K562 (cell line): ENCODE results near the gene EPHA10. TPM values are rescaled to one million over a fixed set of nuclear protein-coding genes. Genes with fewer than 3 reads are reported as not detected.

Source experiments
- CSDE1 ChIP-seq, 2 experiments: fragments of 450-650 bp; IDR thresholded peaks; 2 replicates each; pipeline ENCODE4 v1.6.1; 2016; ENCODE audit warnings: mild to moderate bottlenecking in 1 of 2
- E2F3 ChIP-seq: fragments of 250-450 bp; sonication (Bioruptor Pico); IDR thresholded peaks from 2 replicates; pipeline ENCODE4 v1.4.0; 2020; ENCODE audit warnings: mild to moderate bottlenecking
- EGR1 ChIP-seq: fragments of 450-650 bp; conservative IDR thresholded peaks from 2 replicates; pipeline ENCODE4 v1.6.1; 2017; ENCODE audit warnings: mild to moderate bottlenecking
- ESRRA ChIP-seq: fragments of 450-650 bp; IDR thresholded peaks from 2 replicates; pipeline ENCODE4 v1.6.1; 2014; ENCODE audit warnings: low read depth, mild to moderate bottlenecking, moderate library complexity, borderline replicate concordance
- EZH2 ChIP-seq: IDR thresholded peaks from 2 replicates; pipeline ENCODE4 v1.6.1; 2012; ENCODE audit warnings: low read depth, mild to moderate bottlenecking, inconsistent platforms, low read length, borderline replicate concordance
- FOXA1 ChIP-seq: fragments of 450-650 bp; IDR thresholded peaks from 2 replicates; pipeline ENCODE4 v1.6.1; 2016; ENCODE audit warnings: mild to moderate bottlenecking, borderline replicate concordance
- FOXA3 ChIP-seq, 2 experiments: fragments of 450-650 bp in 1 of 2; sonication (generic) in 1 of 2; formaldehyde crosslinking; IDR thresholded peaks in 1 of 2; conservative IDR thresholded peaks in 1 of 2; 2 replicates each; pipeline versions ENCODE4 v1.4.0 to v1.8.0; 2020 to 2022; ENCODE audit warnings: mild to moderate bottlenecking in 2 of 2, missing genetic modification reagents in 1 of 2
- FOXK1 ChIP-seq: sonication (generic); formaldehyde crosslinking; IDR thresholded peaks from 2 replicates; pipeline ENCODE4 v1.8.0; 2022; ENCODE audit warnings: missing genetic modification reagents, mild to moderate bottlenecking, borderline replicate concordance
- HDAC3 ChIP-seq: fragments of 450-650 bp; IDR thresholded peaks from 2 replicates; pipeline ENCODE4 v1.6.1; 2018; ENCODE audit warnings: borderline replicate concordance, mild to moderate bottlenecking, moderate library complexity; ENCODE audit not compliant: partially characterized antibody
- IRF9 ChIP-seq: fragments of 450-650 bp; IDR thresholded peaks from 2 replicates; pipeline ENCODE4 v1.6.1; 2016; ENCODE audit warnings: missing biosample characterization, missing genetic modification characterization
- MAZ ChIP-seq, 2 experiments: fragments of 450-650 bp in 1 of 2; sonication (generic) in 1 of 2; formaldehyde crosslinking; IDR thresholded peaks in 1 of 2; conservative IDR thresholded peaks in 1 of 2; 2 replicates each; pipeline versions ENCODE4 v1.4.0 to v1.5.0; 2020; ENCODE audit warnings: mild to moderate bottlenecking in 1 of 2, missing genetic modification reagents in 1 of 2
- MTA2 ChIP-seq: fragments of 450-650 bp; IDR thresholded peaks from 2 replicates; pipeline ENCODE4 v1.6.1; 2016; ENCODE audit warnings: low read depth
- NR4A1 ChIP-seq, 2 experiments: fragments of 250-450 bp in 1 of 2; fragments of 450-650 bp in 1 of 2; sonication (Bioruptor Pico) in 1 of 2; IDR thresholded peaks; 2 replicates each; pipeline versions ENCODE4 v1.4.0 to v1.6.1; 2016 to 2020; ENCODE audit warnings: mild to moderate bottlenecking in 2 of 2, missing compliant biosample characterization in 1 of 2, missing genetic modification characterization in 1 of 2, moderate library complexity in 1 of 2
- PHB ChIP-seq: fragments of 250-450 bp; sonication (Bioruptor Pico); IDR thresholded peaks from 2 replicates; pipeline ENCODE4 v1.5.0; 2021
- RUNX1 ChIP-seq: sonication (generic); IDR thresholded peaks from 2 replicates; pipeline ENCODE4 v1.6.1; 2016; ENCODE audit warnings: antibody characterized with exemption, low read depth
- SIN3A ChIP-seq, 2 experiments: fragments of 150-350 bp in 1 of 2; IDR thresholded peaks; 2 replicates each; pipeline ENCODE4 v1.6.1; 2011 to 2016; ENCODE audit warnings: borderline replicate concordance in 2 of 2, low read depth in 2 of 2, low read length in 2 of 2, mild to moderate bottlenecking in 2 of 2, moderate library complexity in 2 of 2; ENCODE audit not compliant: control insufficient read depth in 1 of 2
- THRA ChIP-seq: fragments of 450-650 bp; IDR thresholded peaks from 2 replicates; pipeline ENCODE4 v1.6.1; 2017; ENCODE audit warnings: mild to moderate bottlenecking, moderate library complexity
- YY1 ChIP-seq, 3 experiments: IDR thresholded peaks; 2 replicates each; pipeline ENCODE4 v1.6.1; 2011; ENCODE audit warnings: low read length in 2 of 3, mild to moderate bottlenecking in 2 of 3, moderate library complexity in 2 of 3, borderline replicate concordance in 1 of 3, control low read depth in 1 of 3, low read depth in 1 of 3; ENCODE audit not compliant: insufficient read depth in 3 of 3, insufficient replicate concordance in 2 of 3, control insufficient read depth in 1 of 3, insufficient read length in 1 of 3; ENCODE audit errors: extremely low read depth in 1 of 3
- ZBTB17 ChIP-seq: fragments of 450-650 bp; formaldehyde crosslinking; IDR thresholded peaks from 2 replicates; pipeline ENCODE4 v1.4.0; 2020; ENCODE audit warnings: mild to moderate bottlenecking
- ZC3H4 ChIP-seq: sonication (generic); formaldehyde crosslinking; IDR thresholded peaks from 2 replicates; pipeline ENCODE4 v1.9.0; 2021; ENCODE audit warnings: missing genetic modification reagents, borderline replicate concordance
- ZNF263 ChIP-seq: sonication (generic); formaldehyde crosslinking; IDR thresholded peaks from 2 replicates; pipeline ENCODE4 v1.8.0; 2022; ENCODE audit warnings: mild to moderate bottlenecking, missing genetic modification reagents, borderline replicate concordance
- ZNF445 ChIP-seq: fragments of 250-450 bp; sonication (Bioruptor Pico); IDR thresholded peaks from 2 replicates; pipeline ENCODE4 v1.4.0; 2020; ENCODE audit warnings: low read depth, mild to moderate bottlenecking, moderate library complexity
- ZNF584 ChIP-seq: fragments of 200-800 bp; sonication (Bioruptor generic); IDR thresholded peaks from 2 replicates; pipeline ENCODE4 v1.6.1; 2016; ENCODE audit warnings: low read depth, mild to moderate bottlenecking, missing genetic modification characterization, missing compliant biosample characterization
- ZNF644 ChIP-seq: fragments of 200-800 bp; sonication (Bioruptor generic); IDR thresholded peaks from 2 replicates; pipeline ENCODE4 v1.6.1; 2016; ENCODE audit warnings: low read depth, missing genetic modification characterization, missing compliant biosample characterization
- polyA plus RNA-seq, 8 experiments: library from polyadenylated mRNA; depleted of rRNA in 4 of 8; stranded (reverse) in 5 of 8; unstranded in 3 of 8; fragments of >200 nt; fragmentation: Nextera tagmentation in 2 of 8; fragmentation: Illumina TruSeq in 1 of 8; extraction: Ambion mirVana in 2 of 8; extraction: Trizol in 1 of 8; gene quantifications; 2 replicates each; pipeline versions ENCODE4 v1.2.1 to v1.2.3, GENCODE V29; 2011 to 2014; ENCODE audit warnings: inconsistent platforms in 1 of 8, missing spikeins in 1 of 8
- total RNA-seq, 7 experiments: library from RNA; depleted of rRNA in 6 of 7; stranded (reverse); fragments of >200 nt in 6 of 7; fragmentation: Illumina TruSeq in 2 of 7; extraction: Trizol in 2 of 7; gene quantifications; 2 replicates each; pipeline versions ENCODE4 v1.2.1 to v1.2.3, GENCODE V29; 2011 to 2021; ENCODE audit warnings: low replicate concordance in 1 of 7

Gene EPHA10
- total and polyA plus RNA-seq, 9 of the 15 experiments (the other 6 are each of a cell fraction or from before 2014, with no cell fraction given), result 0.03 TPM; not detected in 8

- peak in 2 of 3 experiments; percentile 2 to 22 for TF ChIP-seq YY1 (IDR thresholded peaks at IDR 0.05; ENCODE audit: borderline replicate concordance in 1 of 3, control insufficient read depth in 1 of 3, extremely low read depth in 1 of 3, insufficient read depth in 3 of 3, insufficient read length in 1 of 3, insufficient replicate concordance in 2 of 3, low read depth in 1 of 3, low read length in 2 of 3)
- TF ChIP-seq ZC3H4 (CRISPR knock-in tag), result no peak
- TF ChIP-seq ZNF263, result peak; percentile 69; the same call in 1 of the 2 replicates
- 0 out of 2 replicates have a peak, but pooled peaks have one; percentile 22 for TF ChIP-seq NR4A1 (CRISPR knock-in tag; IDR thresholded peaks at IDR 0.05)
- TF ChIP-seq NR4A1 (tag; IDR thresholded peaks at IDR 0.05), result no peak
- TF ChIP-seq ZNF644 (tag), result 0 out of 2 replicates have a peak, but pooled peaks have one; percentile 50
- TF ChIP-seq EZH2, result no peak
- no peak for TF ChIP-seq IRF9 (tag)
- TF ChIP-seq SIN3A (IDR thresholded peaks at IDR 0.05; ENCODE audit: borderline replicate concordance in 2 of 2, control insufficient read depth in 1 of 2, low read depth in 2 of 2, low read length in 2 of 2), result peak; percentile 92 to 98
- 0 out of 4 replicates have a peak, but pooled peaks of 1 of the 2 experiments have one; percentile 39 for TF ChIP-seq FOXA3 (CRISPR knock-in tag; conservative IDR thresholded peaks at IDR 0.05 in 1 of 2, IDR thresholded peaks at IDR 0.05 in 1 of 2)
- TF ChIP-seq THRA, result no peak
- TF ChIP-seq ZNF584 (CRISPR knock-in tag), result no peak
- TF ChIP-seq E2F3, result 0 out of 2 replicates have a peak, but pooled peaks have one; percentile 6
- no peak for TF ChIP-seq FOXA1
- no peak for TF ChIP-seq PHB (CRISPR knock-in tag)
- no peak for TF ChIP-seq MTA2
- TF ChIP-seq ZNF445 (CRISPR knock-in tag), result no peak
- no peak for TF ChIP-seq ESRRA
- TF ChIP-seq ZBTB17 (CRISPR knock-in tag), result no peak
- TF ChIP-seq CSDE1 (IDR thresholded peaks at IDR 0.05), result no peak
- no peak for TF ChIP-seq EGR1
- no peak for TF ChIP-seq RUNX1
- TF ChIP-seq MAZ (CRISPR knock-in tag; conservative IDR thresholded peaks at IDR 0.05 in 1 of 2, IDR thresholded peaks at IDR 0.05 in 1 of 2), result peak in 1 of 2 experiments; percentile 88; a peak in 2 of 4 replicates
- TF ChIP-seq FOXK1, result peak; percentile 88; the same call in 1 of the 2 replicates
- no peak for TF ChIP-seq HDAC3
Observed at GRCh38 chr1:37795340-37796125, 30.6 kb upstream of the EPHA10 start (continued).
